CD1c-positive myeloid dendritic cell (primary cell): ENCODE measurements around the gene DCAF5.
"Not testable (repeated sequence)": the region's sequence is repeated elsewhere in the genome, so short reads cannot be mapped to it uniquely, and the experiment has no call there.

Experiments used
- DNase-seq: peaks from one replicate; pipeline ENCODE4 v3.0.0-alpha.2; 2016; ENCODE audit errors: extremely low spot score

The DCAF5 gene

DNA sequence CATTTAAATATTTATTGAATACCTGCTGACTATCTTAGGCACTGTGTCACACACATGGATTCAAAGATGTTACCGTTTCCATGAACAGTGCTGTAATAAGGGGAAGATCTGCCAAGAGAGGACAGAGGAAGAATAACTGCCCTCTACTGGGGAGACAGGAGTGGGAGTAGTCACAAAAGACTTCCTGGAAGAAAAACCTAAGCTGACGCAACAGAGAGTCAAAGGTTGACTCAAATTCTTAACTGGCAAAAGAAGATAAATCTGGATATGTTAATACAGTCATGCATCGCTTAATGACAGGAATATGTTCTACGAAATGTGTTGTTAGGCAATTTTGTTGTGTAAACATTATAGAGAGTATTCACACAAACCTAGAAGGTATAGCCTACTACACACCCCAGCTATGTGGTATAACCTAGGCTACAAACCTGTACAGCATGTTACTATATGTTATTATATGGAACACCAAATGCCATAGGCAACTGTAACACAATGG is 51.5 kb downstream of the DCAF5 start:
- peak; percentile 69 for DNase-seq

DNA sequence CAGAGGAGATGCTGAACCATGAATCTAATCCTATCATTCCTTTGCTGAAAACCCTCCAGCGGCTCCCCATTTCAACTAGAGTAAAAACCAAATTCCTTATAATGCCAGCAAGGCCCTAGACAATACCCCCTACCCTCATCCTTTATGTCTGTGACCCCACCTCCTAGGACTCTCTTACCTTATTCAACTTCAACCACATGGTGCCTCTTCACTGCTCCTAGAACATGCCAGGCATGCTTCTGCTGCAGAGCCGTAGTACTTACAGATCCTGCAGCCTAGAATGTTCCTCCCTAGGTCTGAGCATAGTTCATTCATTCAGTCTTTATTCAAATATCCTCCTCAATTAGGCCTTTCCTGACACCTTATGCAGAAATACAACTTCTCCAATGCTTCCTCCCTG is 54.9 kb downstream of the DCAF5 start:
- DNase-seq, result no peak

DNA sequence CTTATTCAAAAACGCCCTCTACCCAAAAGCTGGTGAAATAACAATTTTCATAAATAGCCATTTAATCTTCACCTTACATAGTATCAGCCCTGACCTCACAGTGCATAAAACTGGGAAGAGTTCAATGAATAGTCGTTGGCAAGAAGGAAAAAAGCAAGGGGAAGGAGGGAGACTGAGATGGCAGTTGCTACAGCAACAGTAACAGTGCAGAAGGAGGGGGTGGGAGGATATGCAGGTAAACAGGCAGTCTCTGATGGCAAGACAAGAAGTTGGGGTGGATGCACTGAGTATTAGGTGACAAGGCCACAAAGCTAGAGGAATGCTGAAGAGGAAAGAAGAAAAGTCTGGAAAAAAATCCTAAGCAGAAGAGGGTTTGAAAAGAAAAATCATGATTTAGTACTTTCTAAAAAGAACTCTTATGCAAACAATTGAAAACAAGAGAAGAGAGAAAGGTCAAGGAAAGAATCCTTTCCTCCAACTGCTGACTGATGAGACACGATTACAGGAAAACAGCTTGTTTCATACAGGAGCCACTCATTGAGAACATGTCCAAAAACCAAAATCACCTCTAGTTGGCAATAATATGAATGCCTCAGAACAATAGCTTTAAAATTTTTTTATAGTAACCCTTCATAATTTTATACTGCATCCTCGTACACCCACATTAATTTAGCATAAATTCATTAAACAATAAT is 56.0 kb downstream of the DCAF5 start:
- DNase-seq, result no peak

DNA sequence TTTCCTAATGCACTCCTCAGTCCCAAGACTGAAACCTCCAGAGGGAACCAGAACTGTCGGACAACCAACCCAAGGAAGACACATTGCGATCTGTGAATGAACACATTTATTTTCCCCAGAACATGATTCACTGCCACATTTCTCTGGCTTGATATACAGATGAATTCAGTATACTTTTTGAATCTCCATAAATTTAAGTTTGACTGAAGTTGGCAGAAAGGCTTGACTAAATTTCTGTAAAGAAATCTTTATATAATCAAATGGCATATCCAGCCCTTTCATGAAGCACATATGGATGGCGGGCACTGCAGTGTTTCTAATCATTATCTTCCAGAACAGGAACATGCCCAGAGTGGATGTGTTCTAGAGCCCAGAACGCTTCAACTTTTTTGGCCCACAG is 56.7 kb downstream of the DCAF5 start:
- no peak for DNase-seq

DNA sequence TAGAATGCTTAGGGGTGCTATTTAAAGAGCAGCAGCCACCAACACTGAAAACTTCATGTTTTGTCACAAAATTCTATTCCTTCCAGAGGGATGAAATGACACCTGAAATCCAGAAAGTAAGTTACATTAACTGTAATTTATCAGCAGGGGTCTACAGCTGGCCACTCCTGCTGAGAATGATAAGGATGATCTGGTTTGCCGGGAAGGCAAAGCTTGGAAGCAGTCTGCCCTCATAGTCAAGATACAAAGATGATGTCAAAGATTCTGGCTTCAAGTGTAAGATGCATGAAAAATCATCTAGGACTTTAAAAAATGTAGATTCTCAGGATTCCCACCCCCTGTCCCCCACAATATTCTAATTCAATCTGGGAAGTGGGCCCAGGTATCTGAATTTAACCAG is 58.4 kb downstream of the DCAF5 start:
- DNase-seq, result no peak

DNA sequence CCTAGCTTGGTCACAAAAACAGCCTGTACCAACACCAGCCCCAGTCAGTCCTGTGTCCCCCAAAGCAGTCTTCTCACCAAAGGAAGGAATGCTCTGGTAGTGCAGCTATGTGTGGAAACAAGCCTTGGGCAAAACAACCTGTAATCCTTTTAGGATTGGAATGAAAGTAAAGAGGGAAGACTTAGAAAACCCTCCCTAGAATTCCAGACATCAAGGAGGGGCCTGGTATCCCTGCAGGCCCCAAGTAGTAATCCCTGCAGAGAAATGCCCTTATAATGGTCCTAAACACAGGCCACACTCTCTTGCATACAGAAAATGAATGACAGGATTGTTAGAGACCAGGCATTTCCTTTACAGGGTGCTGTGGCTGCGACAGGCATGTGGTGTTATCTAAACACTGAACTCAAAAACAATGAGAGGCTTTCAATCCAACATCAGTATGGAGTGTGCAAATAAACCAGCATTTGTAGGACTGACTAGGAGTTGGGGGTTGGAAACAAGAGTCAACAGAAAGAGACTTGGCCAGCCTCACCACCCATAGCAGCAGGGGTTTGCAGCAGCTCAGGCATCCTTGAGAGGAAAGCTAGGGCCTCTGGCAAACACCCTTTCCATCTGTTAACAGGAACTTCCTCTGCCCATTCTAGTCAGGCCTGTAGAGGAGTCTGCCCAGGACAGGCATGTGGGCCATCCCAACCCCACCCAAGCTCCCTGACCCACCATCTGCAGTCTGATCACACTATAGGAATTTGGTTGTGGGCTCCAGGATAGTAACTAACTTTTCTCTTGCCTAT is 59.1 kb downstream of the DCAF5 start:
- DNase-seq, result no peak

DNA sequence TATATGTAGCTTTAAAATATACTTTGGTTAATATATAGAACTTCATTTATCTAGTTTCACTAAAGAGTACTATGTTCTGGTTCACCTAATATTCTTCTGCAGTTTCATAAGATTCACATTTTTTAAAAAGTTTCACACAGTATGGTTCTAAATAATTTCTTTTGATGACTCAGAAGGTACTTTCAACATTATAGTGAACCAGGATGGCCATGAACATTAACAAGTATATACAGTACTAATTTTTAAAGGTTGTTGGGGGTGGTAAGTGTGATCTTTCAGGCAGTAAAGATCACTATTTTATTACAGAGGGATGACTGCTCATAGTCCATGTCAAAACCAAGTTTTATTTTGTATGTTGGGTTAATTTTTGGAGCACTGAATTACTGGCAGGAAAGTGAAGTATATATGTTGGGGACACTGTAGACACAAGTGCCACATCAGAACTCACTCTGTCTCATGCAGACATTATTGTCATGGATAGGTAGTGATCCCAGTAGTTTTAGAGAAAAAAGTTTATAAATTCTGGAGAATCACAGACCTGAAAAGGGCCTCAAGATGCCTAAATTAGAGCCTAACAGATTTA is 60.0 kb downstream of the DCAF5 start:
- DNase-seq, result no peak

DNA sequence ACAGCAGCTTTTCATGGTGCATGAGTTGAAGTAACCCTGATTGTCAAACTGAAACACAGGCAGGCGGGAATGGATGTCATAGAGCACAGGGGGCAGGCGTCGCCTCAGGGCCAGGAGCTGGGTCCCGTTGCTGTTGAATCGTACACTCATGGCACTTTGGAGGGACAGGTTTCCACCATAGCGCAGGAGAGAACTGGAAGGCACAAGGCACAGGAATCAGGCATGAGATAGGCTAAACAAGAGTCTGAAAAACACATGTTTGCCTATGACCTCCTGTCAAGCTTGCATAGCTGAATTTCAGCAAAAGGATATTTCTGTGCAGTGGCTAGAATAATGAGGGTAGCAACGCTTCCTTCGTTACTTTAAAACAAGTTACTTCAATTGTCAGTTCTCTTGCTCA is 61.2 kb downstream of the DCAF5 start:
- DNase-seq, result no peak

DNA sequence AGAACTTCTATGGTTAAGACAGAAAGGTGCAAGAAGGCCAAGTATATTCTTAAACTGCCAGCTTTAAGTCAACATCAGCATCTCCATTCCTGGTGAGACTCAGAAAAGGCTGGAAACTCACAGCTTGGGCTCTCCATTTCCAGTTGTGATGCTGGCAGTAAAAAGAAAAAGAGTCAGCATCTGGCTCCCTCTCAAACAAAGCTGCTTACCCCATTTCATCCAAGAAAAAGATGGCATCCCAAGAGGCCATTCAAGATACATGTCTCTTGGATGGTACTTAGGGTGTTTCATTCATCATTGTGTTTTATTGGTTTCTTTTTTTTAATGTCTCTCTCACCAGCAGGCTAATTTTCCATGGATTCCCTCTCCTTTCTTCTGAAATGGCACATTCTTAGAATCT is 61.9 kb downstream of the DCAF5 start:
- DNase-seq, result no peak

DNA sequence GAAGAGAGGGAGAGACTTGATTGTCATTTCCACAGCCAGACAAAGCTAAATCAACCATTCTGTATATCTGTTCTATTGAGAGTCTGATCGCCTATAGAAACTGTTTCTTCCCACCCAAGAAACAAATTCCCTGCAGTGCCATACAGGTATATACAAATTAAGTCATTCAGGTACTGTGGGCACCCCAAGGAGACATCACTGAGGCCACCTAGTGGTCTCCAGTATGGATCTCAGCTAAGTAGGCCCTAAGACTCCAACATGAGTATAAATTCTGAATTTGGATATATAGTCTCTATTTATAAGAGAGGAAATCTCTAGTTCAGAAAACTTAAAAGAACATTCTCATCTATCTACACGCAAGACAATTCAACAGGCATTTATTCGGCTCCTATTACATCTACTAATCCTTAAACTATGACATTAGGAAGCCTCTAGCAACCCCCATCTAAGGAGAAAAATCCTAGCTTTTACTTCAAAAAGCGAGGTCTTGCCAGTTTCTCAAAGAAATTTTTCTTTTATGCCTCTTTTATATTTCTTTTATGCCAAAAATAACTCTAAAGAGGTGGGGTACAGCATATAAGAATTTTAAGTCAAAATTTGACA is 62.6 kb downstream of the DCAF5 start:
- peak; percentile 24 for DNase-seq

DNA sequence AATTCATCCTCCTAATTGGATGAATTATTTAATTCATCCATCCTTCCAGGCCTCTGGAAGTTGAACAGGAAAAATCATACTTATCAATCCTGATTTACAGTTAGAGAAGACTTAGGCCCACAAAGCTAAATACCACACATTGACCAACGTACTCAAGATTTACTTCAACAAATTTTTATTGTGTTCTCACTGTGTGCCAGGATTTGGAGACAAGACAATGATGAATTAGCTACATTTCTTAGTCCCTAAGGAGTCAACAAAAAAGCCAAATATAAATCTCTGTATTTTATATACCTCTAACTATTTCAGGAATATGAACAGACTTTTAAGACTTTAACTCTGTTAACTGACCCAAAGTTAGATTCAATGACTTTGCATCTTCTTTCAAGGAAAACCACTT is 63.9 kb downstream of the DCAF5 start:
- no peak for DNase-seq

DNA sequence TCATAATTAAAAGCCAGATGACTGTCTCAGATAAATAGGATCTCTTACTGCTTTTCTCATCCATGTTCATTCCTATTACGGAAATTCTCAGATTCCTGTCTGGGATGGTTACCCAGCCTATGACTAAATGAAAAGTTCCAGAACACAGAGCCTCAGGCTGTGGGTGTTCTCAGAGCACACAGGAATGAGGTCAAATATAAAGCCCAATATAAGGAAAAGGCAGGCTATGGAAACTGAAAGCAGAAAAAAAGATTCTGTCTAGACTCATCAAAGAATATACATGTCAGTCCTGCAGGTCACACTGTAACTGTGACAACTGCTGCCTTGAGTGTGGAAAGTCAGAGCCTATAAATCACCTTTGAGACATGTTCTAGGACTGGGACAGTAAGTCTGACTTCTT is 64.3 kb downstream of the DCAF5 start:
- DNase-seq, result no peak

DNA sequence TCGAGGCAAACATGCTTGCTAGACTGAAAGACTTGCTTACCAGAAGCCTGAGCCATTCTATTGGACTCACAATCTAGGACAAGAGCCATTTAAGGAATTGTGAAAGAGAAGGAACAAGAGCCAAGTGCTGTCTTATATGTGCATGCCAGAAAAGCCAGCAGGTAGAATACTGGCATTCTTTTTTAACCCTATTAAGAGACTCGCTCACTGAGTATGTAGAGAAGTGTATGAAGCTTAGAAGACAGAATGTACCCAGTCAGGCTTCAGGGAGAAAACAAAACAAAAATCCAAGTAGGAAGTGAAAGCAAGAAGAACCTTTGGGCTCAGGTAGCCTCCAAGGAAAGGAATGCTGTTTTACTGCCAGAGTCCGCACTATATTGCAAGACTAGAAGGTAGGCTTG is 65.9 kb downstream of the DCAF5 start:
- DNase-seq, result no peak

DNA sequence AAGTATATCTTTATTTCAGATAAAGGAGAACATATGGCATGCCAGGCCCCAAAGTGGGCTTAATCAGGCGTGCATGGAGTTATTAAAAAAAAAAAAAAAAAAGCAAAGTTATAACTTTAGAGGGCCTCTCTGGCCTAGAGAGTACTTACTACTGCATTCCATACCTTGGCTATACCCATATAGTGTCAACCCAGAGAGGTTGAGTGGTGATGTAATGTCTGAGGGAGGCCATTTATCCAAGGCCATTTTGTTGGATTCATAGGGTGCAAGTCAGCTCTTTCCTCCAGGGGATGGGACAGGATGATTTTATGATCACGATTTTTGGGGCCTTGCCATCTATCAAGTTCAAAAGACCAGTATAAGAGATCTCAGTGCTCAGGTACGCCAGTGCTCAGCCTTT is 66.4 kb downstream of the DCAF5 start:
- no peak for DNase-seq

DNA sequence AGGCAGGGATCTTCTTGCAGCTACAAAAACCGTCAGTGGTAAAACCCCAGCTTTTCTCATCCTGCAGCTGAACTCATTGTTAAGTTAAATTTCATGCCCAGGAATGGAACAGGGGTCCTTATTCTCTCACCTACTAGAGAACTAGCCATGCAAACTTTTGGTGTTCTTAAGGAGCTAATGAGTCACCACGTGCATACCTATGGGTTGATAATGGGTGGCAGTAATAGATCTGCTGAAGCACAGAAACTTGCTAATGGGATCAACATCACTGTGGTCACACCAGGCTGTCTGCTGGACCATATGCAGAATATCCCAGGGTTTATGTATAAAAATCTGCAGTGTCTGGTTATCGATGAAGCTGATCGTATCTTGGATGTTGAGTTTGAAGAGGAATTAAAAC is 68.9 kb downstream of the DCAF5 start:
- DNase-seq, result no peak

DNA sequence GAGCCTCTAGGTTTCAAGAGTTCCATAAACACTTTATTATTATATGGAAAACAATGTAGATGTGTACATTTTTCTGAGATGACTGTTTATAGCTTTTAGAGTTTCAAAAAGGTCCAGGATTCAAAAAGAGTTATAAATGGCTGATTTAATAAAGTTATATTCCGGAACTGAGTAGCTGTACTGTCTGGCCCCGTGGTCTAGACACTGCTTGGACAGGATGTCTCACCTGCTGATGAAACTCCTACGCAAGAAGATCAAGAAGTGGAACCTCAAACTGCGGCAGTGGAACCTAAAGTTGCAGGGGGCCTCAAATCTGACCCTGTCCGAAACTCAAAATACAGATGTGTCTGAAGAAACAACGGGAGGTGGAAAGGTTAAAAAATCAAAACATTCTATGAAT is 69.7 kb downstream of the DCAF5 start:
- DNase-seq, result no peak

DNA sequence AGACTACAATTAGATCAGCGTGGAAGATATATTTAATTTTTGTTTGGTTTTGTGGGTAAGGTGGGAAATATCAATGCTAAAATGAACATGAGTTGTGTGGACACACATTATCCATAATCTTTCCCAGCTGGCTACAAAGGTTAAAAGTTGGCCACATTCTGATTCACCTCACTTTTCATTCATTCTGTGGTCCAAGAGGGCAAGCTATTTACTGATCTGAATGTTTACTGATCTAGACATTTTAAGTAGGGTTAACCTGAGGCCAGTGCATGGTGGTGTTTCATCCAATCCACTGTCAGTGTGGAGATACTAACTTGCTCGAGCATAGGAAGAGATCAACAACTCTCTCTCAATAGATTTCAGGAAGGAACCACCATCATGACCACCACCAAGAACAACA is 71.6 kb downstream of the DCAF5 start:
- no peak for DNase-seq

DNA sequence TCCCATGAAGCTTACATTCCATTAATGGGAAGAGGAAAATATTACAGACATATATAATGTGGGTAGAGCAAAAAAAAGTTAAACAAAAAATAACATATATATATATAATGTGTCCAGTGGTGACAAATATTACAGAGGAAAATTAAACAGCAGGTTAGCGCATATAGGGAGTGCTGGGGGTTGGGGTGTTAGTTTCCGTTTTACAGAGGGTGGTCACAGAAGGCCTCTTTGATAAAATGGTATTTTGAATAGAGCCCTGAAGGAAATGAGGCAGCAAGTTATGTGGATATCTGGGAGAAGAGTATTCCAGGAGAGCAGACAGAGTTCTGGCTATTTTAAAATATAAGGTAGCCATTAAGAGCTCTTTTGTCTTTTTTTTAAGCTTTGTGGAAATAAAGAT is 73.2 kb downstream of the DCAF5 start:
- DNase-seq, result no peak

DNA sequence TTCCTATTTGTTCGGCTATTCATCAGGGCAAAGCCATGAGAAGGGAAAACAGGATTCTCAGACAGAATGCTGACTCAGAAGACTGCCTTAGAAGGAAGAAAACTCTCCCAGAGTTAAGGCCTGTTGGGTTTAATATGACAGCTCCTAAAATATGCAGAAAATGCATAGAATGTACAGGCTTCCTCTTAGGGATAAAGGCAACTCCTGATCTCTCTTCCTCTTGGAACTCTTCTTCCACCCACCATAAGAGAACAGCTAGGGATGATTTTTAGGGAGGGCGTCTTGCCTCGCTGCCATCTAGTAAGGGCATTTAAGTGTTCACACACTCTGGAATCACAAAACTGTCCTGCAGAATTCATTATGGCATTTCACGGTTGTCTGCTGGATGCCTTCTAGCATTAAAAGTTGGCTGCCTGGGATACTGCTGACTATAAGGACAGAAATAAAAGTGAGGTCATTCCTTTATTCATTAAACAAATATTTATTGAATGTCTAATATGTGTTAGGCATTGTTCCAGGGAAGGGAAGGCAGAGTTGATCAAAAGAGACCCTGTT is 73.7 kb downstream of the DCAF5 start:
- DNase-seq, result no peak

DNA sequence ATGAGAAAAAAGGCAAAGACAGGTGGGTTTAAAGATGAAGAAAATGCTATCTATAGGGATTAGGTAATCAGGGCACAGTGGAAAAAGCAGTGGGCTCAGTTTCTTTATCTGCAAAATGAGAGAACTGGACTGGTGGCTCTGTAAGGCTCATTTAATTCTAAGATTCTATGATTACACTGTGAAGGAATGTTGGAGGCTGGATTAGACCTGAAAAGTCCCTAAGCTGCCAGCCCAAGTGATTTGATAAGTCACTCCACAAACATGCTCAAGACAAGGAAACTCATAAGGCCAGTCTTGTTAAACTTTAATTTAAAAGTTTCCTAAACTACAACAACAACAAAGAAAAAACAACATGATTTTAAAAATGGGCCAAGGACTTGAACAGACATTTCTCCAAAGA is 75.1 kb downstream of the DCAF5 start:
- DNase-seq, result no peak

DNA sequence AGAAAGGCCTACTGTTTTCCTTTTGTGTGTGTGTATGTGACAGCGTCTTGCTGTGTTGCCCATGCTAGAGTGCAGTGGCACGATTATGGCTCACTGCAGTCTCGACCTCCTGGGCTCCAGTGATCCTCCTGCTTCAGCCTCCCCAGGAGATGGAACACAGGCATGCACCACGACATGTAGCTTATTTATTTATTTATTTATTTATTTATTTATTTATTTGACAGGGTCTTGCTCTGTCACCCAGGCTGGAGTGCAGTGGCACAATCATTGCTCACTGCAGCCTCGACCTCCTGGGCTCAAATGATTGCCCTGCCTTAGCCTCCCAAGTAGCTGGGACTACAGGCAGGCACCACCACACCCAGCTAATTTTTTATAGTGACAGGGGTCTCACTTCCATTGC is 75.7 kb downstream of the DCAF5 start:
- DNase-seq, result not testable (repeated sequence)

DNA sequence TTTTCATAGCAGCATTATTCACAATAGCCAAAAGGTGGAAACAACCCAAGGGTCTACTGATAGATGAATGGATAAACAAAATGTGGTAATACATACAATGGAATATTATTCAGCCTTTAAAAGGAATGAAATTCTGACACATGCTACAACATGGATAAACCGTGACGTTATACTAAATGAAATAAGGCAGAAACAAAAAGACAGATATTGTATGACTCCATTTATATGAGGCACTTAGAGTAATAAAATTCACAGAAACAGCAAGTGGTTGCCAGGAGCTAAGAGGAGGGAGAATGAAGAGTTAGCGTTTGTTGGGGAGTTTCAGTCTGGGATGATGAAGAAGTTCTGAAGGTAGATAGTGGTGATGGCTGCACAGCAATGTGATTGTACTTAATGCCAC is 76.6 kb downstream of the DCAF5 start:
- DNase-seq, result no peak
